ENCODE measurements around the gene MPP7.

The MPP7 gene

DNA sequence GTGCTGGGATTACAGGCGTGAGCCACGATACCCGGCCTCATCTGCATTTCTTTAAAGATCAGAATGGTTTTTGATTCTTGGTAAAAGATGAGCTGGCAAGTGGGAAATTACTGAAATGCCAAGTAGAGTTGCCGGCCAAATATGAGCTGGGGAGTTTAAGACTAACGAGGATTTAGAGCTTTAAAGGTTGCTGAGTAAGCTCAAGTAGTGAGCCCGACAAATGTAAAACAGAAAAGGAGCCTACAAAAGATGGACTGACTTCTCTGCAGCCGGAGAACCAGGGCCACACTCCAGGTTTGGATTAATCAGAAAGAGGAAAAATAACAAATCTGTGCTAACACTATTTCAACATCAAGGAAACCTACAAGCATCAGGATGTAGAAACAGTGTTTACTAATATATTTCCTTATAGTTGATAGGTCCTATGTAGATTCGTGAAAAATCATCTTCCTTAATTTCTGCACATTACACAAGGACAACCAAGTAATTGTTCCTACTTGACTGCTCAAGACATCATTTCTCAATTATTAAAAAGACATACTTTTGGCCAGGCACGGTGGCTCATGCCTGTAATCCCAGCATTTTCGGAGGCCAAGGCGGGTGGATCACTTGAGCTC lies 49.6 kb downstream of the MPP7 start:
- Histone ChIP-seq H3K4me3 (replicated peaks; ENCODE audit: low read depth, low read length) (no peak overlapping the region), H3K36me3 (ENCODE audit: control insufficient read depth, insufficient read depth, low read length) (no peaks in the 10 kb centered on the region), H3K27me3 (replicated peaks; ENCODE audit: control insufficient read depth, insufficient read depth, low read length) (no peaks in the 10 kb centered on the region; the same call in 1 of the 2 replicates)
- DNase-seq (ENCODE audit: extremely low read depth, insufficient read length), result no peak
- TF ChIP-seq, protein P1, sequence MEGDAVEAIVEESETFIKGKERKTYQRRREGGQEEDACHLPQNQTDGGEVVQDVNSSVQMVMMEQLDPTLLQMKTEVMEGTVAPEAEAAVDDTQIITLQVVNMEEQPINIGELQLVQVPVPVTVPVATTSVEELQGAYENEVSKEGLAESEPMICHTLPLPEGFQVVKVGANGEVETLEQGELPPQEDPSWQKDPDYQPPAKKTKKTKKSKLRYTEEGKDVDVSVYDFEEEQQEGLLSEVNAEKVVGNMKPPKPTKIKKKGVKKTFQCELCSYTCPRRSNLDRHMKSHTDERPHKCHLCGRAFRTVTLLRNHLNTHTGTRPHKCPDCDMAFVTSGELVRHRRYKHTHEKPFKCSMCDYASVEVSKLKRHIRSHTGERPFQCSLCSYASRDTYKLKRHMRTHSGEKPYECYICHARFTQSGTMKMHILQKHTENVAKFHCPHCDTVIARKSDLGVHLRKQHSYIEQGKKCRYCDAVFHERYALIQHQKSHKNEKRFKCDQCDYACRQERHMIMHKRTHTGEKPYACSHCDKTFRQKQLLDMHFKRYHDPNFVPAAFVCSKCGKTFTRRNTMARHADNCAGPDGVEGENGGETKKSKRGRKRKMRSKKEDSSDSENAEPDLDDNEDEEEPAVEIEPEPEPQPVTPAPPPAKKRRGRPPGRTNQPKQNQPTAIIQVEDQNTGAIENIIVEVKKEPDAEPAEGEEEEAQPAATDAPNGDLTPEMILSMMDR (IDR thresholded peaks at IDR 0.05; ENCODE audit: insufficient read depth, low read length, poor library complexity, severe bottlenecking), result no peak

Measured in GM06990 (cell line).